H9 (cell line): Measurements from ENCODE around the gene SLC1A5. TPM values are rescaled to one million over a fixed set of nuclear protein-coding genes. Genes with fewer than 3 reads are reported as not detected.
A peak's percentile ranks its signal among the peaks of the same experiment; 100 is the strongest.

ENCODE experiments used
- DNase-seq: peaks from one replicate; pipeline ENCODE4 v3.0.0-alpha.2; 2017
- H2AFZ ChIP-seq: one replicate; pipeline ENCODE4 v1.6.1; 2013; ENCODE audit warnings: mild to moderate bottlenecking, low read length, control low read depth, moderate library complexity
- H2AK5ac ChIP-seq: 2 replicates; pipeline ENCODE4 v1.6.1; 2013; ENCODE audit warnings: low read length, control low read depth, mixed read lengths; ENCODE audit not compliant: insufficient read length
- H2BK120ac ChIP-seq: one replicate; pipeline ENCODE4 v1.6.1; 2013; ENCODE audit warnings: low read depth, mild to moderate bottlenecking, low read length, control low read depth, inconsistent platforms; ENCODE audit not compliant: poor library complexity, severe bottlenecking
- H2BK12ac ChIP-seq: 2 replicates; pipeline ENCODE4 v1.6.1; 2013; ENCODE audit warnings: low read length, control low read depth, mixed read lengths, low read depth; ENCODE audit not compliant: insufficient read length
- H2BK15ac ChIP-seq: 2 replicates; pipeline ENCODE4 v1.6.1; 2013; ENCODE audit warnings: low read depth, low read length, control low read depth
- H2BK20ac ChIP-seq: one replicate; pipeline ENCODE4 v1.6.1; 2013; ENCODE audit warnings: low read depth, mild to moderate bottlenecking, low read length, control low read depth, inconsistent platforms; ENCODE audit not compliant: poor library complexity, severe bottlenecking
- H2BK5ac ChIP-seq: 2 replicates; pipeline ENCODE4 v1.6.1; 2013; ENCODE audit warnings: low read length, control low read depth, mixed read lengths; ENCODE audit not compliant: insufficient read length
- H3K14ac ChIP-seq: 2 replicates; pipeline ENCODE4 v1.6.1; 2013; ENCODE audit warnings: low read length, control low read depth; ENCODE audit not compliant: insufficient read depth
- H3K18ac ChIP-seq: 2 replicates; pipeline ENCODE4 v1.6.1; 2013; ENCODE audit warnings: low read depth, mild to moderate bottlenecking, mixed read lengths, low read length, control low read depth; ENCODE audit not compliant: insufficient read length
- H3K23ac ChIP-seq: 2 replicates; pipeline ENCODE4 v1.6.1; 2013; ENCODE audit warnings: low read length, control low read depth, mixed read lengths, low read depth; ENCODE audit not compliant: insufficient read length
- H3K23me2 ChIP-seq: 2 replicates; pipeline ENCODE4 v1.6.1; 2013; ENCODE audit warnings: low read depth, mild to moderate bottlenecking, mixed read lengths, low read length, control low read depth; ENCODE audit not compliant: insufficient read length, poor library complexity, severe bottlenecking
- H3K27ac ChIP-seq: 2 replicates; pipeline ENCODE4 v1.5.1; 2013; ENCODE audit warnings: low read length, control low read depth, mixed read lengths, low read depth; ENCODE audit not compliant: insufficient read length
- H3K27me3 ChIP-seq: 2 replicates; pipeline ENCODE4 v1.6.1; 2013; ENCODE audit warnings: low read length, control low read depth, inconsistent platforms; ENCODE audit not compliant: insufficient read depth
- H3K4ac ChIP-seq: 2 replicates; pipeline ENCODE4 v1.6.1; 2013; ENCODE audit warnings: low read depth, mild to moderate bottlenecking, control low read depth, inconsistent platforms, low read length, moderate library complexity
- H3K4me1 ChIP-seq: 2 replicates; pipeline ENCODE4 v1.6.1; 2013; ENCODE audit warnings: low read length, control low read depth, inconsistent platforms; ENCODE audit not compliant: insufficient read depth
- H3K4me2 ChIP-seq: 2 replicates; pipeline ENCODE4 v1.6.1; 2013; ENCODE audit warnings: low read length, control low read depth, mixed read lengths; ENCODE audit not compliant: insufficient read length, insufficient read depth
- H3K56ac ChIP-seq: 2 replicates; pipeline ENCODE4 v1.6.1; 2013; ENCODE audit warnings: low read depth, mild to moderate bottlenecking, mixed read lengths, low read length, control low read depth; ENCODE audit not compliant: insufficient read length
- H3K79me1 ChIP-seq: 2 replicates; pipeline ENCODE4 v1.6.1; 2013; ENCODE audit warnings: low read depth, mild to moderate bottlenecking, moderate library complexity, low read length, control low read depth, inconsistent platforms; ENCODE audit not compliant: insufficient read depth, poor library complexity, severe bottlenecking
- H3K79me2 ChIP-seq: 2 replicates; pipeline ENCODE4 v1.6.1; 2013; ENCODE audit warnings: low read length, control low read depth, inconsistent platforms; ENCODE audit not compliant: insufficient read depth
- H3K9ac ChIP-seq: 2 replicates; pipeline ENCODE4 v1.6.1; 2013; ENCODE audit warnings: low read length, control low read depth, mixed read lengths; ENCODE audit not compliant: insufficient read length; ENCODE audit errors: extremely low read depth
- H3K9me3 ChIP-seq: one replicate; pipeline ENCODE4 v1.6.1; 2013; ENCODE audit warnings: low read depth, low read length, inconsistent platforms; ENCODE audit not compliant: control insufficient read depth
- H3T11ph ChIP-seq: one replicate; pipeline ENCODE4 v1.6.1; 2013; ENCODE audit warnings: mild to moderate bottlenecking, low read length, control low read depth, inconsistent platforms
- H4K20me1 ChIP-seq: one replicate; pipeline ENCODE4 v1.6.1; 2013; ENCODE audit not compliant: control insufficient read depth, insufficient read length, insufficient read depth
- H4K5ac ChIP-seq: 2 replicates; pipeline ENCODE4 v1.6.1; 2013; ENCODE audit warnings: low read depth, mild to moderate bottlenecking, mixed read lengths, low read length, control low read depth; ENCODE audit not compliant: insufficient read length
- H4K8ac ChIP-seq: replicated peaks from 2 replicates; pipeline ENCODE4 v1.6.1; 2013; ENCODE audit warnings: low read length, control low read depth, mixed read lengths, low read depth; ENCODE audit not compliant: insufficient read length
- H4K91ac ChIP-seq: 2 replicates; pipeline ENCODE4 v1.6.1; 2013; ENCODE audit warnings: low read depth, mild to moderate bottlenecking, moderate library complexity, mixed read lengths, low read length, control low read depth; ENCODE audit not compliant: insufficient read length
- H3K27ac Mint-ChIP-seq, 3 experiments: 2 replicates in 2 of 3; 3 replicates in 1 of 3; pipeline ENCODE4 v1.8.0; 2020 to 2021; ENCODE audit warnings: mixed read lengths in 3 of 3, mild to moderate bottlenecking in 1 of 3, moderate library complexity in 1 of 3
- H3K27me3 Mint-ChIP-seq: 2 replicates; pipeline ENCODE4 v1.8.0; 2021; ENCODE audit warnings: low read depth, mild to moderate bottlenecking, moderate library complexity, mixed read lengths
- H3K36me3 Mint-ChIP-seq, 3 experiments: 2 replicates in 2 of 3; 3 replicates in 1 of 3; pipeline ENCODE4 v1.8.0; 2020 to 2021; ENCODE audit warnings: low read depth in 3 of 3, mixed read lengths in 3 of 3; ENCODE audit not compliant: insufficient read depth in 1 of 3
- H3K4me1 Mint-ChIP-seq, 2 experiments: 2 replicates each; pipeline ENCODE4 v1.8.0; 2020; ENCODE audit warnings: mixed read lengths in 2 of 2
- H3K4me3 Mint-ChIP-seq, 2 experiments: 2 replicates in 1 of 2; 3 replicates in 1 of 2; pipeline ENCODE4 v1.8.0; 2020 to 2021; ENCODE audit warnings: mild to moderate bottlenecking in 2 of 2, mixed read lengths in 2 of 2, moderate library complexity in 1 of 2
- H3K9me3 Mint-ChIP-seq, 2 experiments: 2 replicates in 1 of 2; 3 replicates in 1 of 2; pipeline ENCODE4 v1.8.0; 2020; ENCODE audit warnings: mild to moderate bottlenecking in 2 of 2, mixed read lengths in 2 of 2, moderate library complexity in 1 of 2
- WGBS: extraction: QIAGEN DNeasy Blood & Tissue Kit; methylation state at CpG from one replicate; pipeline ENCODE4 v1.1.7; 2013; ENCODE audit warnings: missing lambda C conversion rate, low lambda C conversion rate, mixed read lengths; ENCODE audit not compliant: insufficient read length; ENCODE audit errors: extremely low coverage; 5-methylcytosine and 5-hydroxymethylcytosine counted together
- total RNA-seq: library from RNA; stranded (reverse); gene quantifications from 2 replicates; pipeline ENCODE4 v1.2.1, GENCODE V29; 2021
- TF ChIP-seq, protein P1 (sequence below): fragments of 200-600 bp; sonication (generic); conservative IDR thresholded peaks from 3 replicates; pipeline ENCODE4 v1.8.0; 2021; ENCODE audit warnings: antibody characterized with exemption, mild to moderate bottlenecking

Gene SLC1A5
- total RNA-seq, 1 experiment from 2014 or later = 258 TPM

DNA sequence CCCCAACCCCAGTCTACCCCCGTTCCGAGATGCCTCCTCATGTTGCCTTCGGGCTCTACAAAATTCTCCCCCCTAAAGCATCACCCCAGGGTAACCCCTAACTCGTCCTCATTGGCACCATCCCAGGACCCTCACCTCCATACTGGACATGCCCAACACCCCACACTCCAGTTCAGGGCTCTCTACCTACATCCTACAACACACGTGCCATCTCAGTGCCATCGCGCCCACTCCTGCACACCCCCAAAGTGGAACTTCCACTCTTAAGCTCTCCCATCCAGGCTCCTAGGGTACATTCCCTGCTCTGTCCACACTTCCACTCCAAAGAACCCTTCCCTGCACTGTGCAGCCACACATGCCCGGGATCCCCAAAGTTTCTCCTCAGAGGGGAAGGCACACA is 43.4 kb downstream of the SLC1A5 start:
- no CpG with 5 or more reads among the region's 8 CpGs for WGBS
- Histone ChIP-seq H2BK15ac (no peak overlapping the region), H3K27me3 (no peaks in the 10 kb centered on the region), H4K8ac (no peak overlapping the region), H2AK5ac (no peak overlapping the region), H4K20me1 (no peaks in the 10 kb centered on the region), H3K4ac (no peak overlapping the region), H2BK12ac (no peak overlapping the region), H4K91ac (no peak overlapping the region), H3T11ph (no peak overlapping the region), H2BK20ac (no peak overlapping the region), H4K5ac (no peak overlapping the region), H3K23ac (no peak overlapping the region), H2BK120ac (no peak overlapping the region), H3K14ac (peak overlapping the region; percentile 92; the same call in 1 of the 2 replicates), H3K23me2 (peaks cover 12% of the 10 kb centered on the region), H3K4me2 (peak overlapping the region; percentile 62), H3K56ac (no peak overlapping the region), H2BK5ac (no peak overlapping the region), H3K4me1 (peaks cover 3% of the 10 kb centered on the region; the same call in 1 of the 2 replicates), H3K27ac (no peak overlapping the region), H2AFZ (no peak overlapping the region), H3K9me3 (no peaks in the 10 kb centered on the region), H3K9ac (peak overlapping the region; percentile 87), H3K79me2 (peaks cover 45% of the 10 kb centered on the region), H3K18ac (no peak overlapping the region), H3K79me1 (peaks cover 3% of the 10 kb centered on the region)
- H3K4me3 Mint-ChIP-seq = peak overlapping the region; percentile 97 to 99
- no peaks in the 10 kb centered on the region for H3K9me3 Mint-ChIP-seq
- peaks cover 45 to 58% of the 10 kb centered on the region in 2 experiments for H3K4me1 Mint-ChIP-seq
- TF ChIP-seq, protein P1, sequence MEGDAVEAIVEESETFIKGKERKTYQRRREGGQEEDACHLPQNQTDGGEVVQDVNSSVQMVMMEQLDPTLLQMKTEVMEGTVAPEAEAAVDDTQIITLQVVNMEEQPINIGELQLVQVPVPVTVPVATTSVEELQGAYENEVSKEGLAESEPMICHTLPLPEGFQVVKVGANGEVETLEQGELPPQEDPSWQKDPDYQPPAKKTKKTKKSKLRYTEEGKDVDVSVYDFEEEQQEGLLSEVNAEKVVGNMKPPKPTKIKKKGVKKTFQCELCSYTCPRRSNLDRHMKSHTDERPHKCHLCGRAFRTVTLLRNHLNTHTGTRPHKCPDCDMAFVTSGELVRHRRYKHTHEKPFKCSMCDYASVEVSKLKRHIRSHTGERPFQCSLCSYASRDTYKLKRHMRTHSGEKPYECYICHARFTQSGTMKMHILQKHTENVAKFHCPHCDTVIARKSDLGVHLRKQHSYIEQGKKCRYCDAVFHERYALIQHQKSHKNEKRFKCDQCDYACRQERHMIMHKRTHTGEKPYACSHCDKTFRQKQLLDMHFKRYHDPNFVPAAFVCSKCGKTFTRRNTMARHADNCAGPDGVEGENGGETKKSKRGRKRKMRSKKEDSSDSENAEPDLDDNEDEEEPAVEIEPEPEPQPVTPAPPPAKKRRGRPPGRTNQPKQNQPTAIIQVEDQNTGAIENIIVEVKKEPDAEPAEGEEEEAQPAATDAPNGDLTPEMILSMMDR = no peak
- peak overlapping the region in 2 of 3 experiments; percentile 96 to 98; a peak in 5 of 7 replicates for H3K27ac Mint-ChIP-seq
- no peaks in the 10 kb centered on the region; the same call in 1 of the 2 replicates for H3K27me3 Mint-ChIP-seq
- peaks cover 1 to 46% (median 30%) of the 10 kb centered on the region in 3 experiments; a peak in 6 of 7 replicates for H3K36me3 Mint-ChIP-seq
- DNase-seq = no peak
